Measurements from ENCODE around the gene SPAG4. TPM values are rescaled to one million over a fixed set of nuclear protein-coding genes. Genes with fewer than 3 reads are reported as not detected.

The SPAG4 gene
- total RNA-seq, 4 donors from 2014 or later, result 2.3 to 6.6 (median 5.5) TPM

DNA sequence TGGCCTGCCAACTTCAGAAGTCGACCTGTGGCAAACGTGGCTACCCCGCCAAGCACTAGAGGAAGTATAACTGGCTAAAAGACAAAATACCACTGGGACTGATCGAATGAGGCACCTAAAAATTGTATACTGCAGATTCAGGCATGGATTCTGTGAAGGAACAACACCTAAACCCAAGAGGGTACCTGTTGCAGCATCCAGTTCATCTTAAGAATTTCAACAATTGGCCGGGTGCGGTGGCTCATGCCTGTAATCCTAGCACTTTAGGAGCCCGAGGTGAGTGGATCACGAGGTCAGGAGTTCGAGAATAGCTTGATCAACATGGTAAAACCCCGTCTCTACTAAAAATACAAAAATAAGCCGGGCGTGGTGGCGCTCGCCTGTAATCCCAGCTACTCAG lies 27.2 kb upstream of the SPAG4 start:
- no peaks in the 10 kb centered on the region for H3K9me3 ChIP-seq
- no peaks in the 10 kb centered on the region for H3K27me3 ChIP-seq
- 76 to 82% methylated on average over 14 of the region's 14 CpGs for WGBS, 2 donors
- DNase-seq, result no peak
- H3K4me3 ChIP-seq (replicated peaks in 1 of 3), result no peak overlapping the region
- no peaks in the 10 kb centered on the region for H3K36me3 ChIP-seq
- TF ChIP-seq, protein P1, sequence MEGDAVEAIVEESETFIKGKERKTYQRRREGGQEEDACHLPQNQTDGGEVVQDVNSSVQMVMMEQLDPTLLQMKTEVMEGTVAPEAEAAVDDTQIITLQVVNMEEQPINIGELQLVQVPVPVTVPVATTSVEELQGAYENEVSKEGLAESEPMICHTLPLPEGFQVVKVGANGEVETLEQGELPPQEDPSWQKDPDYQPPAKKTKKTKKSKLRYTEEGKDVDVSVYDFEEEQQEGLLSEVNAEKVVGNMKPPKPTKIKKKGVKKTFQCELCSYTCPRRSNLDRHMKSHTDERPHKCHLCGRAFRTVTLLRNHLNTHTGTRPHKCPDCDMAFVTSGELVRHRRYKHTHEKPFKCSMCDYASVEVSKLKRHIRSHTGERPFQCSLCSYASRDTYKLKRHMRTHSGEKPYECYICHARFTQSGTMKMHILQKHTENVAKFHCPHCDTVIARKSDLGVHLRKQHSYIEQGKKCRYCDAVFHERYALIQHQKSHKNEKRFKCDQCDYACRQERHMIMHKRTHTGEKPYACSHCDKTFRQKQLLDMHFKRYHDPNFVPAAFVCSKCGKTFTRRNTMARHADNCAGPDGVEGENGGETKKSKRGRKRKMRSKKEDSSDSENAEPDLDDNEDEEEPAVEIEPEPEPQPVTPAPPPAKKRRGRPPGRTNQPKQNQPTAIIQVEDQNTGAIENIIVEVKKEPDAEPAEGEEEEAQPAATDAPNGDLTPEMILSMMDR (IDR thresholded peaks at IDR 0.05), result no peak
- no peak for TF ChIP-seq POLR2A (IDR thresholded peaks at IDR 0.05)
- intact Hi-C loops (cut with DNase I), result no loop called here
- H3K4me1 ChIP-seq, result no peaks in the 10 kb centered on the region
- no peak overlapping the region for H3K27ac ChIP-seq

- no peak for DNase-seq
- Histone ChIP-seq H3K27me3 (no peaks in the 10 kb centered on the region), H3K9me3 (no peaks in the 10 kb centered on the region), H3K36me3 (no peaks in the 10 kb centered on the region), H3K27ac (no peak overlapping the region), H3K4me1 (no peaks in the 10 kb centered on the region), H3K4me3 (replicated peaks in 1 of 3) (no peak overlapping the region)
- 24 to 58% methylated on average over 2 of the region's 2 CpGs for WGBS, 2 donors
- intact Hi-C loops (cut with DNase I), result no loop called here
- no peak for TF ChIP-seq POLR2A (IDR thresholded peaks at IDR 0.05)
- TF ChIP-seq, protein P1 (IDR thresholded peaks at IDR 0.05), result no peak
These were observed 23.2 kb upstream of the SPAG4 start for GRCh38 chr20:35592339-35592974.

DNA sequence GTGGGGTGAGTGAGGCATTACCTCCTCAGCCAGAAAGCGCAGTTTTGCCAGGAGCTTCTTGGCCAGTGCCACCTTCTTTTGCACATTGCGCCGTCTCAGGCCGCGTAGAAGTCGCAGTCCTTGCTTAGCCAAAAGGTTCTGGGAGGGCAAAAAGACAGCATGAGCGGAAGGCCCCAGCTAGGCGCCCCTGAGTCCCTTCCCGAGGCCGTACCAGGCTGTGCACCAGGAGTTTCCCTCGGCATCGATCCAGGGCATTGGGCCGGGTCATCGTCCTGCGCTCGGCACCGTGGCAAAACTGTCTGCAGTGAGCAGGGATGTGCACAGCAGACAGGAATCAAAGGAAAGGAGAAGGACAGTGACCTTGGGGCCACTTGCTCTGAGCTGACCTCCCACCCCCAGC lies 20.2 kb upstream of the SPAG4 start:
- 86 to 87% methylated on average over 9 to 17 of the region's 17 CpGs for WGBS, 2 donors

DNA sequence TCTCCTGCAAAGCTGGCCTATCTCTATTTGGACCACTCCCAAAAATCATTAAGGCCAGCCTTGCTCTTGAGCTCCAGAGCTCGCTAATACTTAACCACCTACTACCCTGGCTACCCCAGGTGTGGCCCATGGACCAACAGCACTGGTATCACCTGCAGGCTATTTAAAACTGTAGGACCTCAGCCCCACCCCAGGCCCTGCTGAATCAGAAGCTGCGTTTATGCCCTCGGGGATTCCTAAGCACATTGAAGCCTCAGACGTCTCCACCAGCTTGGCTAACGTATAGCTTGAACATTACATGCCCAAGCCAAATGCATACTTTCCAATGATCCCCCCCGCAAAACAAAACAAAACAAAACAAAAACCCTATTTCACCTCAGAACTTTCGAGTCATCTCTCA lies 19.7 kb upstream of the SPAG4 start:
- Histone ChIP-seq H3K36me3 (no peaks in the 10 kb centered on the region), H3K9me3 (no peaks in the 10 kb centered on the region), H3K27me3 (no peaks in the 10 kb centered on the region), H3K4me3 (replicated peaks in 1 of 3) (no peak overlapping the region), H3K27ac (no peak overlapping the region), H3K4me1 (peaks cover 4% of the 10 kb centered on the region in 2 donors)
- TF ChIP-seq, protein P1 (IDR thresholded peaks at IDR 0.05), result no peak
- TF ChIP-seq POLR2A (IDR thresholded peaks at IDR 0.05), result no peak
- intact Hi-C loops (cut with DNase I), result no loop called here
- DNase-seq, result no peak
- 75 to 83% methylated on average over 7 of the region's 7 CpGs for WGBS, 2 donors

More for the DNA sequence above, 20.2 kb upstream of the SPAG4 start:
- Histone ChIP-seq H3K9me3 (no peaks in the 10 kb centered on the region), H3K36me3 (no peaks in the 10 kb centered on the region), H3K27ac (no peak overlapping the region), H3K4me3 (replicated peaks in 1 of 3) (no peak overlapping the region), H3K4me1 (no peaks in the 10 kb centered on the region), H3K27me3 (no peaks in the 10 kb centered on the region)
- DNase-seq, result no peak
- TF ChIP-seq POLR2A (IDR thresholded peaks at IDR 0.05), result no peak
- TF ChIP-seq, protein P1 (IDR thresholded peaks at IDR 0.05), result no peak
- intact Hi-C loops (cut with DNase I), result no loop called here

DNA sequence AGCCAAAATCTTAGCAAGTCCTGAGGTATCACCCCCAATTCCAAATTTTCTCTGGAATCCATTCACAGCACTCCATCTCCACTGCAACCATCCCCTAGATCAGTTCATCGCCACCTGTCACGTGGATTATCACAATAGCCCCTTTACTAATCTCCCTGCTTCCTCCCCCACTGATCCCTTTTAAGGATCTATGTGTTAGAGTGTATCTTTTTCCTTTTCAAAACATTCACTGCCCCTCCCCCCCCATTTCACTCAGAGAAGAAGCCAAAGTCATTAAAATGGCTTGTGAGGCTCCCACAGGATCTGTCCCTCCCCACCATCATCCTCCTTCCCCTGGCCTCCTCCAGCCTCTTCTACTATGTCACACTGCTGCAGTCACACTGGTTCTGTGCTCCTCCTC lies 18.4 kb upstream of the SPAG4 start:
- H3K27me3 ChIP-seq, result no peaks in the 10 kb centered on the region
- H3K36me3 ChIP-seq, result no peaks in the 10 kb centered on the region
- no peak for TF ChIP-seq POLR2A (IDR thresholded peaks at IDR 0.05)
- TF ChIP-seq, protein P1 (IDR thresholded peaks at IDR 0.05), result no peak
- no peak overlapping the region for H3K4me3 ChIP-seq (replicated peaks in 1 of 3)
- peaks cover 16 to 17% of the 10 kb centered on the region in 2 donors for H3K4me1 ChIP-seq
- no peak overlapping the region for H3K27ac ChIP-seq
- WGBS, 2 donors, result 87 to 96% methylated on average over 2 of the region's 2 CpGs
- no peak for DNase-seq
- H3K9me3 ChIP-seq, result no peaks in the 10 kb centered on the region
- intact Hi-C loops (cut with DNase I), result no loop called here
